Activated CD4-positive, CD25-positive, alpha-beta regulatory T cell treated with anti-CD3 and anti-CD28 coated beads, Interleukin-2, amount 50 U/mL, for 24 hours (primary cell): Measurements from ENCODE around the gene BARX2.

Source experiments
- ATAC-seq, 2 donors: fragments of 150-1000 bp; cut with Tn5 transposase; one replicate each; pipeline ENCODE4 v1.10.0; 2021; ENCODE audit warnings: mild to moderate bottlenecking in 1 of 2, moderate library complexity in 1 of 2

Gene BARX2

DNA sequence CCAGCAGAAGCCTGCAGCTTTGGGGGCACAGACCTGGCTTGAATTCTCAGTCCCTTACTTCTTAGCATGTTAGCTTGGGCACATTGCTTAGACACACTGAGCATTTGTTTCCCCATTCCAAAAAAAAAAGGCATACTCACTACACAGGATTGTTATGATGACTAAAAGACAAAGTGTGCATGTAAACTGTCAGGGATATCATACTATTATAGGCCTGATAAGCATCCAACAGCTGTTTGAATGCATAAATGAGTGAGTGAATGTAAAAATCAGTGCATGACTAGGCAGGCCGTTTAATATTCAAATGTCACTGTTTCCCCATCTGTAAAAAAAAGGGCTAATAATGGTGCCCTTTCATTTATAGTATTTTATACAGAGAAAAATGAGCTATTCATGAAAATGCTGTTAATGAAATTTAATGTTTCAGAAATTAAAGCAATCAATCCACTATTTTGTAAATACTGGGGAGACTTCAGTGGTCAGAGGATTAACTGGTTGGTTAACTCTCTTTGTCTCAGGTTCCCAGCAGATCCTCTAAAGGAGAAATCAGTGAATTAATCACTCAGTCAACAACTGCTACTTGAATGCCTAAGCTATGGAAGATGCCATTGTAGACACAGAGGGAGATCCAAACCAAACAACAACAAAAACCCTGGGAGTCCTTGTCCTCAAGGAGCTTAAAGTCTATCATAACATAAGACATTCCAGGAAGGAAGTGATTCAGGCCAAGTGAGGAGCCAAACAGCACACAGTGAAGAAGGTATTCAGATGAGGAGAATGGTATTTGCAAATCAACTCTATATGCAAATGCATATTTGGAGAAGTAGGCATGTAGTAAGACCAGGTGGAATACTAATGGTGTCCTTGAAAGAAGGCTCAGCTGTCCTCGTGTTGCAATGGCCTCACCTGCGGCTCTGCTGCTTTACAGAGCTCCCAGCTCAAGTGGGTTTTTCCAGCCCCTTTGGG, 26.8 kb downstream of the BARX2 start:
- no peak for ATAC-seq

DNA sequence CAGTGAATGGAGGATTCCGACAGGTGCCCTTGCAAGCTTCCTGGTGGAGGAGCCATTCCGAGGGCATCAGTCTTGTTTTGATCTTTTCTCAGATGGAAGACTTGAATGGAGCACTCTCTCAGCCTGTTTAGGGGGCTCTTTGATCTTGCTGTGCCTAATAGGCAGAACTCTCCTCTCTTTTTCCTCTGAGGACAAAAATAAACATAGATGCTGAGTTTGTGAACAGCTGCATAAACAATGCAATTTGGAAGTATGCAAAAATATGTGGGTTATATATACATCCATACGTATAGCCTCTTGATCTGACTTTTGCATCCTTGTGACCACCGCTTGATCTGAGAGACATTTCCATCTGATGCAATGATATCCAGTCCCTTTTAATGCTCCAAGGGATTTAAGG, 29.1 kb downstream of the BARX2 start:
- no peak for ATAC-seq

DNA sequence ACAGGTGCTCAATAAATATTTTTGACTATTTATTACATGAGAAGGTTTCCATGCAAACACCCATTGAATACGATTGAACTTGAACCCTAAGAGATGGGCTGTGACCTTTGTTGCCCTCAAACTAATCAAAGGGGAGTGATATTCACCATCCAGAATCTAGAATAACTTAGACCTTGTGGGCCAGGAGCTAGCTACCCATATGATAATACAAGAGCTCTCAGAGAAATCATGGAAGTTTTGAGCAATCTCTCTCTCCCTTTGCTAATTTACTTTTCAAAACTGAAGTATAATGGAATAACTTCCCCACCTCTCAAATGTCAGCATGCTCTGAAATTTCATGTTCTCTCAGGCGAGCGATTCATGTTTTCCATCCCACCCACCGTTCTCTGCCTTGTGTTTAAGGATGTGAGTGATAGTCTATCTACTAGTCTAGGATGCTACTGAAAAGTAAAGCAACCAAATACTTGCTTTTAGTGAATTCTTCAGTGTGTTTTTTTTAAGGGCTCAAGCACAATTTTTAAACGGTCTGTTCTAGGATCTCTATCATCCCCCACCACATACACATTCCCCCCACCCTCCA, 33.3 kb downstream of the BARX2 start:
- ATAC-seq: no peak

DNA sequence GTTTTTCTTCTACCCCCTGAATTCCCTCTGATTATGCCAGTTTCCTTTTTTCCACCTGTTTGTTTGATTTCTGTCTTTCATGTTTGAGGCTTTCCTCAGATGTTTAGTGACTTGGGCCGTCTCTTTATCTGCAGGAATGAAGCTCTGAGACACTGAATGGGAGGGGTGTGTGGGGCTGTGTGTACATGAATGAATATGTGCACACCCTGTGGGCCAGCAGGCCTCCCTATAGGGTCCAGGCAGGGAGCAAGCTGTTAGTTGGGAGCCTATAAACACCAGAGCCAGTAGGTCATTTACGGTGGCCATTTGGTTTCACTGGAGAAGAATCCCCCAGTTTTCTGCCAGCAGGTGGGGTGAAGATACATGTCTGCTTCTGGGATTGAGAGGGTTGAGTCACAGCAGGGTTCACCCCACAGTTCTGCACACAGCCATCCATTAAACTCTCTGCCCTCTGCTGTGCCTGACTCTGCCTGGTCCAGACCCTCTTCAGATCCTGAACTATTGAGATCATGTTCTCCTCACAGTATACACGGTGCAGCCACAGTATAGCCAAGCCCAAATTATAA, 34.8 kb downstream of the BARX2 start:
- no peak for ATAC-seq

DNA sequence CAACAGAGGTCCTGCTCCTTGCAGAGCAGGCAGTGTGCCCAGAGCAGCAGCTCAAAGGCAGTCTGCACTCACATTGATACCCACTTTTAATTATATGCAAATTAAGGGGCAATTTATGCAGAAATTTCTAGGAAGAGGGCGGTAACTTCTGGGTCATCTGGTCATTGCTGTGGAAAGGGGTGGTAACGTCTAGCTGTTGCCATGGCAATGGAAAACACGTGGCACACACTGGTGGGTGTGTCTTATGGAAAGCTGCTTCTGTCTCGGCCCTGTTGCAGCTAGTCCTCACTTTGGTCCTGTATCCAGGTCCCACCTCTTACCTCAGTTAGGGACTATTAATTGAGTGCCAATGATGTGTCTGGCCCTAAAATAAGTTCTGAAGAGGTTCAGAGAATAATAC, 36.8 kb downstream of the BARX2 start:
- ATAC-seq: no peak

DNA sequence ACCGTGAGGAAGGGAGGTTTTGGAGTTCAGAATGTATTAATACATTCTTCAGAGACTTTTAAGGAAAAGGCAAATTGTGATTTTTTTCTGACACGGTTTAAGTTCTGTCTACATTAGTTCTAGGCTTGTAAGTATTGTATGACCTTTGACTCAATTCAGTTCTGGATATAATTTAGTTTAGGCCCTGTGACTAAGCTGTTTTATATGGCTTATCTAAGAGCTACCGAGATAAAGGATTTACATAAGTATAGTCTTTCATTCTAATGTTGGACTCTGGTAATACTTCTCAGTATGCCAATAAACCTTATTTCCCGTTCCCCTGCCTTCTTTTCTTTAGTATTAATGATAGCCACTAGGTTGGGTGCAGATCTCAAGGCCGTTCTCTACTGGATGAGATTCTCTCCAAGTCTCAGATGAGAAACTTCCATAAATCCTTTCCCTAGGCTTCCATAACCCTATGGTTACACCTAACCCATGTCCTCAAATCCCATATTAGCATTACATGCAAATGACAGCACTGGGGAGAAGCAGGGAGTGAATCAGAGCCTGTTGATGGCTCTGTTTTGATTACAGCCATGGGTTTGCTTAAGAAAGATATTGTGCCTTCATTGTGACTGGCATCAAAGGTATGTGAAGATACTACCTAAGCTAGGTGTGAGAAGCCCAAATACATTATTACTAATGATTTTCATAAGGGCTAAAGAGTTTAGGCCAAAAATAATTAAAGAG, 38.7 kb downstream of the BARX2 start:
- ATAC-seq: no peak

DNA sequence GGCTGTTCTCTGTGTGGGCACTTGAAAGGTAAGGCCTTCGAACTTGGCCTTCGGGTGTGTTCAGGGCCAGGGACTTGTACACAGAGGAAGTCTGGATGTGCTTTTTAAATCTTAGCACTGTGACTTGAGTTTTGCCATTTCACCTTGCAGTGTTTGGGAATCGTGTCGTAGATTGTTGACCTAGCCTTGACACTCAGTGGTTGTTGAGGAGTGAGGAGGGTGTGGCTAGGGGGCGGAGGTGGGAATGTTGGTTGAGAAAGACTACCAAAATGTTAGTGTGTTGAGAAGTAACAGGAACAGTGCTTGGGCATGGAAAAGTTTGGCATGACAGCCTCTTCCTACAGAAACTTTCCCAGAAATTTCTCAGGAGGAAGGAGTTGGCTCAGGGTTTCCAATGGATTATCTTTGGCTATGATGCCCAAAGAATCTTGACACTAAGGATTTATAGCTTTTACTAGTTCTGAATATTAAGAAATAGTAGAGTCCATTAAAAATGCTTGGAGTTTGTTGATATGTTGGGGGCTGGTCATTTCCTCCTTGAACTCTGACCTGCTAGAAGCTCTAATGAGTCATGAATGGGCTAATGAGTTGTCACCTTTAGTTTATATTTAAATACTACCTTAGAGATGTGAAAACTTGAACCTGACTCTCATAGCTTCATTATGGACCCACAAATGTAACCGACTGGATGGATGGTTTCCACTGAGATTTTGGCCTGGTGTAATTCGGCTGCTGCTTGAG, 40.6 kb downstream of the BARX2 start:
- no peak for ATAC-seq

DNA sequence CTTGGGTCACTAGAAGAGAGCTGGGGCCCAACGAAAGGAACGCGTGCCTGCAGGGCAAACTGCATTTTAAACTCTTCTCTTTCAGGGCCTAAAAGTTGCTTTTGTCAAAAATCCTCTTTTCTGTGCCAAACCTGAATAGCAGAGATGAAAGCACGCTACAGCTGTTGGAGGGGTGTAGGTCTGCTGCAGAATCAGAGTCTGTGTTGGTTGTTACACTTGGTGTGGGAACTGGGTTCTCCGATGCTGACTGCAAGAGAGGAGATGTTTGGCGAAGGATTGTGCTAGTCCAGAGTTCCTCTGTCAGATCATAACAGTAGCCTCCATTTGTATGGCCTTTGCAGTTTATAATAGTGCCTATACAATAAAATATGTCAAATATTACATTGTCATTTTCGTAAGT, 41.8 kb downstream of the BARX2 start:
- ATAC-seq: no peak

DNA sequence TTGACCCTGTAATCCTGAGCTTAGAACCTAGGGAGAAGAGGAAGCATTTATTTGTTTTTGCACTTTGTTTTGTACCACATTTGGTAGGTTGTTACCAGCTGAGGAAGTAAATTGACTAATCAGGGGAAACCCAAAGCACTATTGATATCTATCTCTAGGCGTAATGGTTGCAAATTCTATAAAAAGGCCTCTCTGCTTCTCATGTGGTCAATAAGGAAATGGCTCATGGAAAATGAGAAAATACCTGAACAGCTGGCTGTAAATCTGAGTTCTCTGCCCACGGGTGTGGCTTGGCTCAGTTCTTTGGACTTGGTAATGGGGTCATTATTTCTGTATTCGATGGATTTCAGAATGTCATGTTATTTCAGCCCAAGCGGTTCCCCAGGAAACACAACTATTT, 42.4 kb downstream of the BARX2 start:
- ATAC-seq: peak; percentile 20 to 35

DNA sequence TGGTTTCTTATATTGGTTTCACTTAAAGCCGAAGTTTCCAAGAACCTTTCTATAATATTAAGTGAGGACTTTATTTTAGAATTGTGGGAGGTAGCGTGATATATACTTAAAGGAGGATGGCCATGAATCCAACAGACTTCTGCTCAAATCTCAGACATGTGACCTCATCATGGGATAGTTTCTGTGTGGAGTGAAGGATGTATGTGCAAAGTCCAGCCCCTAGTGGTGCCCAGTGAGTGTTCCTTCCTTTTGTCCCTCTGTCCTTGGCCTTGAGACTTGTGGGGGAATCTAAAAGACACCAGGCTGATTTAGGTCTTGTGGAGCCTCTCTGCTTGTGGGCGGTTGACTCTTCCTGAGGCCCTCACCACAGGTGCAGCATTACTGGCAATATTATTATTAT, 43.7 kb downstream of the BARX2 start:
- ATAC-seq: no peak

DNA sequence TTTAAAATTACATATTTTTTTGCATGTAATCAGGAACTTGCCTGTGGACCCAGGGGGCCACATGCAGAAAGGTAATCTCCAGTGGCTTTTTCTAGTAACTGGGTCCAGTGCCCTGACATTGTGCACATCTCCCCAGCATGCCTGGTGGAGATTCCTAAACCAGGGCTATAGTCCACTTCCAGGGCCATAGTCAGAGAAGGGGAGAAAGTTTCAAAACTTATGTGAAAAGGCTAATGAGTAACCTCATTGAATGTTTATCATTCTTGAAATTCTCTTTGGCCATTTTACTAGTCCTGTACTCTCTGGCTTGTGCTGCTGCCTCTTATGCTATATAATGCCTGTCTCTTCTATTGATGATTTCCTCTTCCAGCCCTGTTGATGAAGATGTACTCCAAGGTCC, 47.8 kb downstream of the BARX2 start:
- ATAC-seq: no peak

DNA sequence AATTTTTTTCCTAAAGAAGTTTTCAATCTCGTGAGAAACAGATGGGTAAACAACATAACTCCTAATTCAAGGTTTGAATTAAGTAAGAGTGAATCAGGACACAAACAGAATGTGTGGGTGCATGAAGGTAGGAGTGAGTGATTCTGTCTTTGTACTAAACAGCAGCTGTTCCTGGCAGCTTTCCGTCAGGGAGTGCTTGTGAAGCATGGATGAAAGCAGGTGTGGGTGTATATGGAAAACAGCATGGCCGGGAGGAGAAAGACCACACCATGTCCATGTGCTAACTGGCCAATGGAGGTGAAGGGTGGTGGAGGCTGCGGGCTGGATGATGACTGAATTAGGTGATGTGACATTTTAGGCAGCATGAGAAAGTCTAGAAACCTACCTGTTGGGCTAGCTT, 49.6 kb downstream of the BARX2 start:
- no peak for ATAC-seq

DNA sequence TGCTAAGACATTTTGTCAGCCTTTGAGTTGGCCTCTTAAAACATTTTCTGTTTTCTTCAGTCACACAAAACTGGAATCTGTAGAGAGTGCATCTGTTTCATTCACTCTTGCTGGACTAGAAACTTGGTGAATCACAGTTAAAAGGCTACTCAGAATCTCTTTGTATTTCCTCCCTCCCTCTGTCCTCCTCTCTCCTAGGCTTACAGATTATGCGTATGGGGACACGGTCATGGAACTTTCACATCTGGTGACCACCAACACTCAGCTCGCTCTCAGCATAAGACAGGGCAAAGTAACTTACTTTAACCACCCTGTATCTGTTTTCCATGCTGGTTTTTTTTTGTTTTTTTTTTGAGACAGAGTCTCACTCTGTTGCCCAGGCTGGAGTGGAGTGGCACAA, 50.4 kb downstream of the BARX2 start:
- ATAC-seq: no peak

DNA sequence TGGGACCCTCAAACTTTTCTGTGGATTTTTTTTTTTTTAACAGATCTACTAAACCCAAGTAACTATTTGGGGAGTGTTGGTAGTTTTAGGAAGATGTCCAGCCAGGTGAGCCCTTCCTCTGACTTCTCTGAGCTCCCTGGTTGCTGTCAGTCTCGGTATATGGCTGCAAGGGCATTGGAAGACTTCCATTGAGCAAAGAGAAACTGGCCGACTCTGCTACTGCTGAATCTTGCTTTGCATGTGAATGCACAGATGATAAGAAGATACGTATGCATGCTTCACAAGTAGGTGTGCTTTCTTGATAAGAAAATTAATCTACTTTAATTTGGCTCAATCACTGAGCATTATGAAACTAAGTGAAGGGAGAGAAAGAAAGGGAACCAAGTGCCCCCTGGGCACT, 51.1 kb downstream of the BARX2 start:
- no peak for ATAC-seq

DNA sequence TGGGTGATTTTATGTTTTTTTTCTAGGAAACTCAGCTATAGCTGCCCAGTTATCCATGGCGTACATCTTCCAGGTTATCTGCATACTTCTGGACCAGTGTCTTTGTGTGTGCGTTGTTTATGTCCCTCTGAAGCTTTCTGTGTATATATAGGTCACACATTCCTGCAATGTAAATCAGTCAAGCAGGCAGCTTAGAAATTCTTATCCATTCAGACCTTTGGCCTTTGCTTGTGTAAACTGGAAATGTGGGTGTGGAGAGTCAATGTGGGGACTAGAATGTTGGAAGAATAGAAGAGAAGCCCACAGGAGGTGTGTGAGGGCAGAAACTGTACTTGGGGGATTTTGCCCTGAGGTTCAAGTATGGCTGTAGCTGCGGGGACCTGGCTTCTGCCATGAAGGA, 51.7 kb downstream of the BARX2 start:
- ATAC-seq: no peak

DNA sequence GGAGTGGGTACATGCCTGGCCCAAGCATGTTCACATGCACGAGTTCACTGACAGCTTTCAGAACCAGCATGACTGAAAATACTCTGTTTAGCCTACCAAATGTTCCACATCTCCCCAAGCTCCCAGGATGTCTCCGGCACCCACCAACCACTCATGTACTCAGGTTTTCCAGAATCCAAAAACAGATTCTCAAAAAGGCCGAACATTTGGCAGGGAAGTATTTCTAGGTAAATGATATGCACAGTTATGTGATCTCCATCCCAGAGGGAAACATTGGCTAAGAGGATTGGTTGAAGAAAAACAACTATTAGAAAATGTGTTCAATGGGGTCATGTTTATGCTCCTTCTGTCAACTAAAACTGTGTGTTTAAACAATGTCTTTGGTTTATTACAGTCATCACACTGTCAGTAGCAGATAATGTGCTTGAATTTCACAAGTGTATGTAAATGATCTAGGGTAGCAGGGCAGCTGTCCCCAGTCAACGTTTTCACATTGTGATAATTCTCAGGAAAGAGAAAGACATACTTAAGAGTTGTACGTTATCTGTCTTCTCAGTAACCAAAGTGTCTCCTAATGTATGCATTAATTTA, 52.3 kb downstream of the BARX2 start:
- no peak for ATAC-seq

DNA sequence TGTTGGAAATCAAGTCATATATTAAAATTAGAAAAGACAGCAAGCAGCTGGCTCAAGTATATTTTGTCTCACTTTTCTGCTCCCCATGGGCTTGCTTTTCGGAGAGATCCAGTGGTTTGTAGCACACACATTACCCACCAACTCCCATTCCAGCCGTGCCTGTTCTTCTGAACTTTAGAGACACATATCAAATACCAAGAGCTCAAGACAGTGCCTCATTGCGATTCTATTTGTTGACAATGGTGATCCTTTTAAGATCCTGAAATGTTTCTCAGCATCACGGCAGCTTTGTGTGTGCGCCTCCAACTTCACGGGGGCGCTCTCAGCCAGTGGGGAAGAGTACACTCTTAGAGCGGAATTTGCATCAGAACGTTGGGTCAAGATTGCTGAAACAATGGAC, 52.9 kb downstream of the BARX2 start:
- ATAC-seq: no peak

DNA sequence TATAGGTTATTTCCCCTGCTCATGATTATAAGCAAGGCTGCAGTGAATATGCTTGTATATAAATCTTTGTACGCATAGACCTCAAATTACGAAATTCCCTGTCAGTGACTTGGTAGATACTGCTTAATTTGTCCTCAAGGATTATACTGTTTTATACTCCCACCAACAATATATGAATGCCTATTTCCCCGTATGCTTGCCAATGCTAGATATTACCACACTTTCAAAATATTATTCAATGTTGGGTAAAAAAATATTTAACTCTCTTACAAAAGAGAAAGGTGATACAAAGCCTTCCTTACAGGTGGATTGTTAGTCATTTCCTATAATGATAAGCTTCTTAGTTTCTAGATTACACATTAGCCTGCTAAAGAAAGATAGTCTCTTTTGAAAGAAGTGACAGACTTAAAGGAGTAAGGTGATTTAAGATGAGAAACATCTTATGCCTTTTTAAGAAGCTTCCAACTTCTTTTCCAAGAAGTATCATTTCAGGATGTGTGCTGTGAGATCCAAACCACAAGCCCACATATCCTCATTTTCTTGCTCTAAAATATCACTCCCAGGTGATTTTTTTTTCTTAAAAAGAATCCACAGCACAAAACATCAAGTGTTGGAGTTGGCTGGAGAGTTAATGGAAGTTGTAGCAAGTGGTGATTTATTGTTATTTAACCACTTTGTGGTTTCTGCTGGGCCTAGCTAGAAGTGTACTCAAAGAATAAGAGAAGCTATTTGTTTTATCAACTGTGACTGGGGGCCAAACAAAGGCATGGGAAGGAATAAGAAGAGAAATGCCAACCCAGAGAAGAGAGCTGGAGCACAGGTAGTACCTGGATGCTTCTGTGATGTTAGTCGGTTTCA, 59.2 kb downstream of the BARX2 start:
- ATAC-seq: peak in 1 of 2 donors; percentile 17

DNA sequence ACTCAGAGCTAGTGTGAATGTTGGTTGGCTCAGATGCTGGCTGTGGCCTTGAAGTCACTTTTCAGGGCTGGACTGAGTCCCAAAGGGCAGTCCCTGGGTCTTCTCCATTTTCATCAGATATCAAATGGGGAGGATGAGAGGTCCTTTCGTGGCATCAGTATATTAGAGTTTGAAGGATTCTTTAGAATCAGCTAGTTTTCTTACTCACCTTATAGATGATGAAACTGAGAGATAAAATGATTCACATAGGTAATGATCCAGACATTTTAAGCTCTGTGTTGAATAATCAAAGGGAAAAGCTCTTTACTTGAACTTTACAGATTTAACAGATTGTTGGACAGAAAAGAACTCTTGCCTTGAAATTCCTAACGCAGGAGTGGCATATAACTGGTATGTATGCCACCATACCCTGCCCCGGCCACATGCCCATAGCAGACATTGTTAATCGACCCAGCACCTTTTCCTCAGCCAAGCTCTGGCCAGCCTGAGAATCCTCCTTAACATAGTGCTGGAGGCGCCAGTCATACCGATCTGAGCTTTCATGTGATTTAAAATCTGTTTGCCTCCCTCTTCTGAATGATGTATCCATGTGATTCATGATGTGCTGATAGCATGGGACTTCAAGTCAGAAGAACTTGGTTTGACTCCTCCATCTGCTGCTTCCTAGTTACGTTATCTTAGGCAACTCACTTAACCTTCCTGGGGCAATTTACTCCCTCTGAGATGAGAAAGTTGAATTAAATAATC, 60.0 kb downstream of the BARX2 start:
- ATAC-seq: no peak

DNA sequence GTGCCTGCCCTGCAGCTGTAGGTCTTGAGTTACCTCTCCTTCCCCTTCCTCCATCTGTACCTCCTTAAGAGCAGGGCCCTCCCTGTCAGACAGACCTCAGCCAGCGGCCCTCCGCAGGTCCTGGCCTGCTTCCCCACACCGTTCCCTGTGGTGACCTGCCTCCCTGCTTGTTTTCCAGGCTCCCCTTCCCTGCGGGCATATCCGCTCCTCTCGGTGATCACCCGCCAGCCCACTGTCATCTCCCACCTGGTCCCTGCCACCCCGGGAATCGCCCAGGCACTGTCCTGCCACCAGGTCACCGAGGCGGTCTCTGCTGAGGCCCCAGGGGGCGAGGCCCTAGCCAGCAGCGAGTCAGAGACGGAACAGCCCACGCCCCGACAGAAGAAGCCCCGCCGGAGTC, 60.9 kb downstream of the BARX2 start:
- ATAC-seq: no peak
